SU-DHL-6 (cell line): Measurements from ENCODE around the gene TLDC2.
A peak's percentile ranks its signal among the peaks of the same experiment; 100 is the strongest.

Source experiments
- H2AFZ ChIP-seq: fragments of 200-600 bp; sonication (generic); 2 replicates; pipeline ENCODE4 v1.6.1; 2014; ENCODE audit warnings: low read depth, mild to moderate bottlenecking, moderate library complexity, mixed read lengths, antibody characterized with exemption, low read length; ENCODE audit not compliant: severe bottlenecking
- H3F3A ChIP-seq: fragments of 200-600 bp; shearing (Covaris generic); 2 replicates; pipeline ENCODE4 v1.6.0; 2016; ENCODE audit warnings: antibody characterized with exemption, mild to moderate bottlenecking; ENCODE audit not compliant: insufficient read depth
- H3K27ac ChIP-seq: fragments of 200-600 bp; sonication (generic); 2 replicates; pipeline ENCODE4 v1.5.1; 2016; ENCODE audit warnings: low read depth, mild to moderate bottlenecking, low read length, moderate library complexity, mixed read lengths
- H3K27me3 ChIP-seq: fragments of 200-600 bp; sonication (generic), shearing (Covaris generic); 2 replicates; pipeline ENCODE4 v1.6.0; 2014; ENCODE audit warnings: mild to moderate bottlenecking, low read length
- H3K36me3 ChIP-seq: fragments of 200-600 bp; sonication (generic); 2 replicates; pipeline ENCODE4 v1.6.1; 2014; ENCODE audit warnings: mild to moderate bottlenecking, low read length, mixed read lengths
- H3K4me2 ChIP-seq: fragments of 300-600, 200-600 bp; shearing (Covaris generic), sonication (generic); 2 replicates; pipeline ENCODE4 v1.6.0; 2014; ENCODE audit warnings: low read length, low read depth, mild to moderate bottlenecking; ENCODE audit not compliant: poor library complexity, severe bottlenecking
- H3K4me3 ChIP-seq: fragments of 200-600 bp; sonication (generic); 2 replicates; pipeline ENCODE4 v1.5.1; 2014; ENCODE audit warnings: antibody characterized with exemption, low read length, mild to moderate bottlenecking, mixed read lengths; ENCODE audit not compliant: insufficient read depth, poor library complexity, severe bottlenecking
- H3K79me2 ChIP-seq: fragments of 200-600 bp; sonication (generic); 2 replicates; pipeline ENCODE4 v1.6.1; 2014; ENCODE audit warnings: mild to moderate bottlenecking, low read length, moderate library complexity; ENCODE audit not compliant: insufficient read depth
- H3K9ac ChIP-seq: fragments of 200-600 bp; sonication (generic); 2 replicates; pipeline ENCODE4 v1.7.0; 2014; ENCODE audit warnings: mild to moderate bottlenecking, low read length
- H3K9me2 ChIP-seq: fragments of 200-600 bp; sonication (generic); replicated peaks from 2 replicates; pipeline ENCODE4 v1.6.1; 2014; ENCODE audit warnings: low read length; ENCODE audit not compliant: insufficient read depth
- H3K9me3 ChIP-seq: fragments of 200-600 bp; sonication (generic); 2 replicates; pipeline ENCODE4 v1.6.1; 2014; ENCODE audit warnings: low read length, mixed read lengths; ENCODE audit not compliant: insufficient read depth
- H4K20me1 ChIP-seq: fragments of 200-600 bp; sonication (generic); 2 replicates; pipeline ENCODE4 v1.6.1; 2014; ENCODE audit warnings: low read depth, mild to moderate bottlenecking, antibody characterized with exemption, low read length, moderate library complexity, mixed read lengths
- EZH2phosphoT487 ChIP-seq: fragments of 200-600 bp; sonication (generic), shearing (Covaris generic); conservative IDR thresholded peaks from 2 replicates; pipeline ENCODE4 v1.6.1; 2018; ENCODE audit warnings: mild to moderate bottlenecking, antibody characterized with exemption, low read length, moderate library complexity, mixed read lengths
- TF ChIP-seq, protein P1 (sequence below): fragments of 200-600 bp; sonication (generic); IDR thresholded peaks from one replicate; pipeline ENCODE4 v1.5.1; 2017; ENCODE audit warnings: antibody characterized with exemption, mild to moderate bottlenecking, low read length, moderate library complexity; ENCODE audit not compliant: insufficient read depth, poor library complexity, severe bottlenecking

Gene TLDC2

DNA sequence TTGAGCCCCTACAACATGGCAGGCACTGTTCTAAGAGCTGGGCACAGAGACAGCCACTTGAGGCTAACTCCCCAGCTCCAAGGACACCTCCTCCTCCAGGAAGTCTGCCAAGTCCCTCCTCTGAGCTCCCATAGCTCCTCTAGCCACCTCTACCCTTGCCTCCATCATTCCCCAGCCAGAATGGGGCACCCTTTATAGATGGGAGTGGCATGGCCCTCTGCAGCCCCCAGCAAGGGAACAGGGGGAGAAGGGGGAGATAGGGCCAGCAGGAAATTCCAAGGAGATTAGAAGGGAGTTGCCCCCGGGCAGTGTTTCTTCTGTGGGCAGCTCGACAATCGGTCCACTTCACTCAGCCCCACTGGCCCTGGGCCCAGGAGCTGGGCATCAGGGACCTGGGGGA is 19.7 kb upstream of the TLDC2 start:
- H3K27me3 ChIP-seq = no peaks in the 10 kb centered on the region
- H4K20me1 ChIP-seq = no peaks in the 10 kb centered on the region
- H2AFZ ChIP-seq = no peak overlapping the region
- H3K9ac ChIP-seq = no peak overlapping the region
- peaks cover 96% of the 10 kb centered on the region for H3K79me2 ChIP-seq
- H3K36me3 ChIP-seq = no peaks in the 10 kb centered on the region
- H3K4me3 ChIP-seq = no peak overlapping the region
- no peak overlapping the region; the same call in 1 of the 2 replicates for H3K27ac ChIP-seq
- no peaks in the 10 kb centered on the region for H3K9me2 ChIP-seq
- peaks cover 10% of the 10 kb centered on the region for H3F3A ChIP-seq
- H3K4me2 ChIP-seq = no peak overlapping the region
- TF ChIP-seq EZH2phosphoT487 = no peak
- TF ChIP-seq, protein P1, sequence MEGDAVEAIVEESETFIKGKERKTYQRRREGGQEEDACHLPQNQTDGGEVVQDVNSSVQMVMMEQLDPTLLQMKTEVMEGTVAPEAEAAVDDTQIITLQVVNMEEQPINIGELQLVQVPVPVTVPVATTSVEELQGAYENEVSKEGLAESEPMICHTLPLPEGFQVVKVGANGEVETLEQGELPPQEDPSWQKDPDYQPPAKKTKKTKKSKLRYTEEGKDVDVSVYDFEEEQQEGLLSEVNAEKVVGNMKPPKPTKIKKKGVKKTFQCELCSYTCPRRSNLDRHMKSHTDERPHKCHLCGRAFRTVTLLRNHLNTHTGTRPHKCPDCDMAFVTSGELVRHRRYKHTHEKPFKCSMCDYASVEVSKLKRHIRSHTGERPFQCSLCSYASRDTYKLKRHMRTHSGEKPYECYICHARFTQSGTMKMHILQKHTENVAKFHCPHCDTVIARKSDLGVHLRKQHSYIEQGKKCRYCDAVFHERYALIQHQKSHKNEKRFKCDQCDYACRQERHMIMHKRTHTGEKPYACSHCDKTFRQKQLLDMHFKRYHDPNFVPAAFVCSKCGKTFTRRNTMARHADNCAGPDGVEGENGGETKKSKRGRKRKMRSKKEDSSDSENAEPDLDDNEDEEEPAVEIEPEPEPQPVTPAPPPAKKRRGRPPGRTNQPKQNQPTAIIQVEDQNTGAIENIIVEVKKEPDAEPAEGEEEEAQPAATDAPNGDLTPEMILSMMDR = no peak
- no peaks in the 10 kb centered on the region for H3K9me3 ChIP-seq

DNA sequence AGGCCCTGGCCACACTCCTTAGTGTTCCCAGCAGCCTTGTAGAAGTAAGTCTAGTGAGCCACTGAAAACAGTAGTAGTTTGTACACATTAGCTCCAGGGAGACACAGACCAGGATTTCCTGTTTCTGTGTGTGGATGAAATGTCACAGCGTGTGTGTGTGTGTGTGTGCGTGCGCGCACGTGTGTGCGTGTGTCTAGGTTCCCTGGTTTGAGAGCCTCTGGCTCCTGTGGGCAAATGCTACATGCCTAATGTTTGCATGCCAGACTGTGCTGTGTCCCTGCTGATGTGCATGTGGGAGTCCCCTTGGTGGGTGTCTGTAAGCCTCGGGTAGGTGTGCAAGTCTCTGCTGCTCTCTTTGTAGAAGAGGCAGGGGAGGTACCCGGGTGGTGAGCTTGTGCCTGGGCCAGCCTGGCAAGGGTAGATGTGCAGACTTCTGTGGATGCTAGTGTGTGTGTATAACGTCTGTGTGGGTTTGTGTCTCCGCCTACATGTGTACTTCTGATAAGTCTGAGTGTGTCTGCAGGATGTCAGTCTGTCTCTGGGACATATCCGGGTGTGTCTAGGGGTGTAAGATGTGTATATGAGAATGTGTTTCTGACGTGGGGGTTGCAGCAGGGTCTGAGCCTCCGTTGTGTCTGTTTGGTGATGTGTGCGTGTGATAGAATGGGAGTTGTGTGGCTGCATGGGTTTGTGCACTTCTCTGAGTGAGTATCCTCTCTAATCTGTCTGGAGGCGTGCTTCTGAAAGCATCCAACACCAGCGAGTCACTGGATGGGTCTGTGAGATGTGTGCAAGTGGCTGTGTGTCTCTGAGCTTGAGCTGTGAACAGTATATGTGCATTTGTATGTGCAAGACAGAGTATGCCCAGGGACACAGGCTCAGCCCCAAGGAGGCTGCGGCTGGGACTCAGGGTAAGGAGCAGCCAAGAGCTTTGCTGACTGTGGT is 19.0 kb upstream of the TLDC2 start:
- Histone ChIP-seq H3K79me2 (peaks cover 96% of the 10 kb centered on the region), H3K4me2 (no peak overlapping the region), H3K9ac (no peak overlapping the region), H3K27ac (no peak overlapping the region), H3K4me3 (no peak overlapping the region), H2AFZ (no peak overlapping the region), H4K20me1 (no peaks in the 10 kb centered on the region), H3F3A (peaks cover 9% of the 10 kb centered on the region), H3K36me3 (no peaks in the 10 kb centered on the region), H3K9me3 (no peaks in the 10 kb centered on the region), H3K9me2 (no peaks in the 10 kb centered on the region), H3K27me3 (no peaks in the 10 kb centered on the region)
- TF ChIP-seq, protein P1 = no peak
- TF ChIP-seq EZH2phosphoT487 = no peak

DNA sequence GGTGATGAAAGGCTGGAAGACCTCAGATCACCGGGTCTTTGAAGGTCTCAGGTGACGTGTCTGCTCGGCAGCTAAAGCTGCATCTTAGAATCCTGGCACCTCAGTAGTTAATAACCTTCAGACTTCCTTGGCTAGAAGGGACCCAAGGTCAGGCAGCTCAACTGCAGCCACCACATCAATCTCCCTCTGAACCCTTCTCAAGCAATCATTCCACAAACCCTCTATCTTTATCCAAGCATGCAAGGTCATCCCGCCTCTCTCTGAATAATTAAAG is 16.7 kb upstream of the TLDC2 start:
- Histone ChIP-seq H3F3A (peaks cover 9% of the 10 kb centered on the region), H3K4me2 (peak overlapping the region; percentile 67), H3K27ac (peak overlapping the region; percentile 73; the same call in 1 of the 2 replicates), H3K9ac (no peak overlapping the region), H4K20me1 (no peaks in the 10 kb centered on the region), H3K27me3 (no peaks in the 10 kb centered on the region), H3K9me2 (no peaks in the 10 kb centered on the region), H3K9me3 (no peaks in the 10 kb centered on the region), H3K79me2 (peaks cover 83% of the 10 kb centered on the region), H3K4me3 (no peak overlapping the region), H2AFZ (no peak overlapping the region), H3K36me3 (no peaks in the 10 kb centered on the region)
- TF ChIP-seq, protein P1 = no peak
- no peak for TF ChIP-seq EZH2phosphoT487
